DND-41 (cell line): ENCODE data around the gene AADAT.

Source experiments
- CTCF ChIP-seq: IDR thresholded peaks from 2 replicates; pipeline ENCODE4 v1.5.1; 2012; ENCODE audit warnings: borderline replicate concordance, low read length, moderate library complexity, mild to moderate bottlenecking; ENCODE audit not compliant: poor library complexity, severe bottlenecking; ENCODE audit errors: extremely low read depth
- EZH2 ChIP-seq: IDR thresholded peaks from 3 replicates; pipeline ENCODE4 v1.6.1; 2012; ENCODE audit warnings: borderline replicate concordance, low read depth, mild to moderate bottlenecking, moderate library complexity, low read length, inconsistent platforms; ENCODE audit not compliant: severe bottlenecking

- TF ChIP-seq CTCF (no peak), EZH2 (no peak)
These were observed 38.6 kb upstream of the AADAT start for GRCh38 chr4:170128219-170128804.
